IPS DF 6.9 (cell line): ENCODE results near the gene ARPP19.

Source experiments
- DNase-seq: peaks from one replicate; pipeline ENCODE4 v3.0.0-alpha.2; 2013; ENCODE audit warnings: low read depth, low spot score
- H3K27ac ChIP-seq: one replicate; pipeline ENCODE4 v1.5.1; 2013; ENCODE audit warnings: low read length, control low read depth
- H3K27me3 ChIP-seq: 2 replicates; pipeline ENCODE4 v1.6.1; 2013; ENCODE audit warnings: mild to moderate bottlenecking, low read length; ENCODE audit not compliant: control insufficient read depth, insufficient read depth
- H3K36me3 ChIP-seq: 2 replicates; pipeline ENCODE4 v1.6.1; 2013; ENCODE audit warnings: low read length; ENCODE audit not compliant: control insufficient read depth, insufficient read depth
- H3K4me1 ChIP-seq: 2 replicates; pipeline ENCODE4 v1.6.1; 2013; ENCODE audit warnings: low read length; ENCODE audit not compliant: control insufficient read depth, insufficient read depth
- H3K4me3 ChIP-seq: 2 replicates; pipeline ENCODE4 v1.5.1; 2013; ENCODE audit warnings: mild to moderate bottlenecking, low read length
- H3K9me3 ChIP-seq: 2 replicates; pipeline ENCODE4 v1.6.1; 2013; ENCODE audit warnings: low read length, inconsistent platforms; ENCODE audit not compliant: control insufficient read depth, insufficient read depth
- WGBS: extraction: QIAGEN DNeasy Blood & Tissue Kit; methylation state at CpG from one replicate; pipeline ENCODE4 v1.1.7; 2013; ENCODE audit warnings: mixed read lengths, missing lambda C conversion rate; ENCODE audit not compliant: insufficient read length, insufficient coverage; 5-methylcytosine and 5-hydroxymethylcytosine counted together

The ARPP19 gene

GRCh38 chr15:52527911-52528563, 40.8 kb downstream of the ARPP19 start:
- WGBS, result no CpG with 5 or more reads among the region's 32 CpGs
- peaks cover 17% of the 10 kb centered on the region; the same call in 1 of the 2 replicates for H3K27me3 ChIP-seq
- DNase-seq, result no peak

GRCh38 chr15:52527196-52527910, 41.5 kb downstream of the ARPP19 start:
- Histone ChIP-seq H3K36me3 (no peaks in the 10 kb centered on the region), H3K4me3 (no peak overlapping the region; the same call in 1 of the 2 replicates), H3K27me3 (peaks cover 17% of the 10 kb centered on the region; the same call in 1 of the 2 replicates), H3K4me1 (no peaks in the 10 kb centered on the region; the same call in 1 of the 2 replicates), H3K9me3 (no peaks in the 10 kb centered on the region), H3K27ac (no peak overlapping the region)
- no peak for DNase-seq
- no CpG with 5 or more reads among the region's 7 CpGs for WGBS

More at GRCh38 chr15:52527911-52528563, 40.8 kb downstream of the ARPP19 start:
- H3K27ac ChIP-seq, result no peak overlapping the region
- no peaks in the 10 kb centered on the region for H3K36me3 ChIP-seq
- peak overlapping the region; percentile 80 for H3K4me3 ChIP-seq
- H3K4me1 ChIP-seq, result no peaks in the 10 kb centered on the region; the same call in 1 of the 2 replicates
- no peaks in the 10 kb centered on the region for H3K9me3 ChIP-seq

- Histone ChIP-seq H3K4me1 (no peaks in the 10 kb centered on the region), H3K27ac (no peak overlapping the region), H3K9me3 (no peaks in the 10 kb centered on the region), H3K27me3 (peaks cover 8% of the 10 kb centered on the region; the same call in 1 of the 2 replicates), H3K4me3 (no peak overlapping the region), H3K36me3 (no peaks in the 10 kb centered on the region)
- no peak for DNase-seq
- WGBS, result no CpG with 5 or more reads among the region's 4 CpGs
Observed at GRCh38 chr15:52524223-52525136, 44.4 kb downstream of the ARPP19 start.

- Histone ChIP-seq H3K27ac (no peak overlapping the region), H3K4me1 (no peaks in the 10 kb centered on the region), H3K36me3 (no peaks in the 10 kb centered on the region), H3K27me3 (peaks cover 8% of the 10 kb centered on the region; the same call in 1 of the 2 replicates), H3K4me3 (no peak overlapping the region), H3K9me3 (no peaks in the 10 kb centered on the region)
- WGBS, result no CpG with 5 or more reads among the region's 5 CpGs
- no peak for DNase-seq
Observed at GRCh38 chr15:52523647-52524046, 45.2 kb downstream of the ARPP19 start.

GRCh38 chr15:52523192-52523591, 45.6 kb downstream of the ARPP19 start:
- Histone ChIP-seq H3K9me3 (no peaks in the 10 kb centered on the region), H3K4me3 (no peak overlapping the region), H3K27ac (no peak overlapping the region), H3K36me3 (no peaks in the 10 kb centered on the region), H3K4me1 (no peaks in the 10 kb centered on the region), H3K27me3 (peaks cover 7% of the 10 kb centered on the region; the same call in 1 of the 2 replicates)
- WGBS, result no CpG with 5 or more reads among the region's 3 CpGs
- no peak for DNase-seq

- H3K27me3 ChIP-seq, result no peaks in the 10 kb centered on the region
- no peak for DNase-seq
- no peak overlapping the region for H3K27ac ChIP-seq
- no peak overlapping the region for H3K4me3 ChIP-seq
- no CpG with 5 or more reads among the region's 3 CpGs for WGBS
- no peaks in the 10 kb centered on the region for H3K36me3 ChIP-seq
- no peaks in the 10 kb centered on the region for H3K9me3 ChIP-seq
- no peaks in the 10 kb centered on the region for H3K4me1 ChIP-seq
Observed at GRCh38 chr15:52521682-52522081, 47.1 kb downstream of the ARPP19 start.

- no peaks in the 10 kb centered on the region for H3K36me3 ChIP-seq
- H3K27ac ChIP-seq, result no peak overlapping the region
- DNase-seq, result no peak
- H3K27me3 ChIP-seq, result no peaks in the 10 kb centered on the region
- H3K4me3 ChIP-seq, result no peak overlapping the region
- H3K9me3 ChIP-seq, result no peaks in the 10 kb centered on the region
- H3K4me1 ChIP-seq, result no peaks in the 10 kb centered on the region
Observed at GRCh38 chr15:52520421-52520820, 48.4 kb downstream of the ARPP19 start.

GRCh38 chr15:52518487-52519371, 50.1 kb downstream of the ARPP19 start:
- H3K4me1 ChIP-seq, result no peaks in the 10 kb centered on the region
- H3K27me3 ChIP-seq, result no peaks in the 10 kb centered on the region
- H3K27ac ChIP-seq, result no peak overlapping the region
- WGBS, result no CpG with 5 or more reads among the region's 8 CpGs
- no peak for DNase-seq
- H3K4me3 ChIP-seq, result no peak overlapping the region
- H3K9me3 ChIP-seq, result no peaks in the 10 kb centered on the region
- H3K36me3 ChIP-seq, result no peaks in the 10 kb centered on the region

GRCh38 chr15:52517014-52517413, 51.8 kb downstream of the ARPP19 start:
- Histone ChIP-seq H3K27ac (no peak overlapping the region), H3K36me3 (no peaks in the 10 kb centered on the region), H3K9me3 (no peaks in the 10 kb centered on the region), H3K4me1 (no peaks in the 10 kb centered on the region), H3K4me3 (no peak overlapping the region), H3K27me3 (no peaks in the 10 kb centered on the region)
- WGBS, result no CpG with 5 or more reads among the region's 1 CpG
- no peak for DNase-seq
